HepG2 (cell line): Measurements from ENCODE around the gene RNF123. TPM values are rescaled to one million over a fixed set of nuclear protein-coding genes. Genes with fewer than 3 reads are reported as not detected.

Experiments
- ARNTL ChIP-seq: sonication (generic); formaldehyde crosslinking; IDR thresholded peaks from 2 replicates; pipeline ENCODE4 v1.4.0; 2020; ENCODE audit warnings: mild to moderate bottlenecking, missing genetic modification reagents
- ELF3 ChIP-seq: IDR thresholded peaks from 2 replicates; pipeline ENCODE4 v1.6.1; 2016; ENCODE audit warnings: missing genetic modification reagents, missing compliant biosample characterization
- FOXO4 ChIP-seq: sonication (generic); formaldehyde crosslinking; conservative IDR thresholded peaks from 2 replicates; pipeline ENCODE4 v1.8.1; 2023; ENCODE audit warnings: missing genetic modification reagents
- GABPA ChIP-seq, 2 experiments: IDR thresholded peaks; 2 replicates each; pipeline ENCODE4 v1.6.1; 2011 to 2016; ENCODE audit warnings: low read depth in 2 of 2, low read length in 1 of 2, missing biosample characterization in 1 of 2, missing genetic modification characterization in 1 of 2
- KDM5A ChIP-seq: fragments of 200-600 bp; sonication (generic); IDR thresholded peaks from 2 replicates; pipeline ENCODE4 v1.7.0; 2018; ENCODE audit warnings: antibody characterized with exemption, mild to moderate bottlenecking, low read length, borderline replicate concordance
- MIER3 ChIP-seq: IDR thresholded peaks from 2 replicates; pipeline ENCODE4 v1.6.1; 2016; ENCODE audit warnings: missing compliant biosample characterization, borderline replicate concordance
- NCOA2 ChIP-seq: sonication (generic); formaldehyde crosslinking; IDR thresholded peaks from 2 replicates; pipeline ENCODE4 v1.8.0; 2022; ENCODE audit warnings: inconsistent platforms
- PATZ1 ChIP-seq: sonication (generic); formaldehyde crosslinking; IDR thresholded peaks from 2 replicates; pipeline ENCODE4 v1.4.0; 2020; ENCODE audit warnings: missing genetic modification reagents
- POLR2A ChIP-seq, 2 experiments: IDR thresholded peaks; 2 replicates each; pipeline ENCODE4 v1.6.1; 2011; ENCODE audit warnings: low read depth in 2 of 2, low read length in 2 of 2, mild to moderate bottlenecking in 1 of 2, moderate library complexity in 1 of 2; ENCODE audit not compliant: insufficient read depth in 1 of 2
- RXRA ChIP-seq: sonication (generic); formaldehyde crosslinking; IDR thresholded peaks from 2 replicates; pipeline ENCODE4 v1.5.1; 2020; ENCODE audit warnings: missing genetic modification reagents
- SALL1 ChIP-seq: sonication (generic); formaldehyde crosslinking; IDR thresholded peaks from 2 replicates; pipeline ENCODE4 v1.8.0; 2022; ENCODE audit warnings: mild to moderate bottlenecking, missing genetic modification reagents
- TBX3 ChIP-seq: fragments of 450-650 bp; IDR thresholded peaks from 2 replicates; pipeline ENCODE4 v1.6.1; 2017; ENCODE audit warnings: antibody characterized with exemption, mild to moderate bottlenecking, inconsistent platforms, borderline replicate concordance
- ZBTB7B ChIP-seq: sonication (generic); formaldehyde crosslinking; IDR thresholded peaks from 2 replicates; pipeline ENCODE4 v1.4.0; 2020; ENCODE audit warnings: missing genetic modification reagents
- ZNF142 ChIP-seq: sonication (generic); formaldehyde crosslinking; IDR thresholded peaks from 2 replicates; pipeline ENCODE4 v1.4.0; 2020; ENCODE audit warnings: missing genetic modification reagents
- ZNF205 ChIP-seq: IDR thresholded peaks from 2 replicates; pipeline ENCODE4 v1.6.1; 2018; ENCODE audit warnings: missing biosample characterization, missing genetic modification reagents
- polyA plus RNA-seq, 8 experiments: library from polyadenylated mRNA; depleted of rRNA in 3 of 8; stranded (reverse) in 7 of 8; unstranded in 1 of 8; fragments of >200 nt; fragmentation: Illumina TruSeq in 4 of 8; extraction: Trizol in 4 of 8; gene quantifications; 2 replicates each; pipeline versions ENCODE4 v1.2.1 to v1.2.3, GENCODE V29; 2011 to 2016; ENCODE audit warnings: low read depth in 4 of 8, missing spikeins in 1 of 8, mixed read lengths in 1 of 8; ENCODE audit not compliant: insufficient read depth in 1 of 8
- total RNA-seq, 5 experiments: library from RNA; depleted of rRNA; stranded (reverse); fragments of >200 nt; fragmentation: Illumina TruSeq; extraction: Trizol; gene quantifications; 2 replicates each; pipeline ENCODE4 v1.2.3, GENCODE V29; 2016; ENCODE audit warnings: low read depth in 1 of 5
- TF ChIP-seq, protein P1 (sequence below): sonication (generic); formaldehyde crosslinking; conservative IDR thresholded peaks from 2 replicates; pipeline ENCODE4 v1.4.0; 2020; ENCODE audit warnings: missing genetic modification reagents

The RNF123 gene
- total and polyA plus RNA-seq, 2 of the 13 experiments (the other 11 are each of a cell fraction or from before 2014, with no cell fraction given), result 29.9 to 82.2 TPM

- TF ChIP-seq PATZ1 (peak; percentile 49; the same call in 1 of the 2 replicates), TBX3 (peak; percentile 13; the same call in 1 of the 2 replicates), NCOA2 (CRISPR knock-in tag) (peak; percentile 59), ARNTL (CRISPR knock-in tag) (0 out of 2 replicates have a peak, but pooled peaks have one; percentile 31), SALL1 (peak; percentile 80), ZNF142 (CRISPR knock-in tag) (0 out of 2 replicates have a peak, but pooled peaks have one; percentile 9), ZNF205 (CRISPR knock-in tag) (0 out of 2 replicates have a peak, but pooled peaks have one; percentile 35), RXRA (CRISPR knock-in tag) (peak; percentile 72), FOXO4 (CRISPR knock-in tag) (0 out of 2 replicates have a peak, but pooled peaks have one; percentile 79), MIER3 (CRISPR knock-in tag) (0 out of 2 replicates have a peak, but pooled peaks have one; percentile 45), GABPA (IDR thresholded peaks at IDR 0.05; ENCODE audit: low read depth, low read length) (peak; percentile 36; the same call in 1 of the 2 replicates), GABPA (CRISPR knock-in tag; IDR thresholded peaks at IDR 0.05; ENCODE audit: low read depth) (peak; percentile 73), KDM5A (peak; percentile 12; the same call in 1 of the 2 replicates), ELF3 (CRISPR knock-in tag) (peak; percentile 11; the same call in 1 of the 2 replicates), ZBTB7B (CRISPR knock-in tag) (peak; percentile 85; the same call in 1 of the 2 replicates), POLR2A (IDR thresholded peaks at IDR 0.05; ENCODE audit: insufficient read depth in 1 of 2, low read depth in 2 of 2, low read length in 2 of 2) (peak; percentile 89 to 90)
- TF ChIP-seq, protein P1, sequence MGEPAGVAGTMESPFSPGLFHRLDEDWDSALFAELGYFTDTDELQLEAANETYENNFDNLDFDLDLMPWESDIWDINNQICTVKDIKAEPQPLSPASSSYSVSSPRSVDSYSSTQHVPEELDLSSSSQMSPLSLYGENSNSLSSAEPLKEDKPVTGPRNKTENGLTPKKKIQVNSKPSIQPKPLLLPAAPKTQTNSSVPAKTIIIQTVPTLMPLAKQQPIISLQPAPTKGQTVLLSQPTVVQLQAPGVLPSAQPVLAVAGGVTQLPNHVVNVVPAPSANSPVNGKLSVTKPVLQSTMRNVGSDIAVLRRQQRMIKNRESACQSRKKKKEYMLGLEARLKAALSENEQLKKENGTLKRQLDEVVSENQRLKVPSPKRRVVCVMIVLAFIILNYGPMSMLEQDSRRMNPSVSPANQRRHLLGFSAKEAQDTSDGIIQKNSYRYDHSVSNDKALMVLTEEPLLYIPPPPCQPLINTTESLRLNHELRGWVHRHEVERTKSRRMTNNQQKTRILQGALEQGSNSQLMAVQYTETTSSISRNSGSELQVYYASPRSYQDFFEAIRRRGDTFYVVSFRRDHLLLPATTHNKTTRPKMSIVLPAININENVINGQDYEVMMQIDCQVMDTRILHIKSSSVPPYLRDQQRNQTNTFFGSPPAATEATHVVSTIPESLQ (CRISPR knock-in tag), result peak; percentile 65; the same call in 1 of the 2 replicates
Measured at GRCh38 chr3:49688338-49689045, 865 bp upstream of the RNF123 start (continued).
